IMR-90 (cell line): ENCODE measurements around the gene ZCWPW1. TPM values are rescaled to one million over a fixed set of nuclear protein-coding genes. Genes with fewer than 3 reads are reported as not detected.

Experiments
- ATAC-seq: fragments of 200-7000 bp; cut with Tn5 transposase; 2 replicates; pipeline ENCODE4 v1.9.1; 2020; ENCODE audit warnings: low read depth, mild to moderate bottlenecking, moderate library complexity
- BruUV-seq: library from RNA; stranded (reverse); fragments of 400-500 nt; replicated peaks from 2 replicates; lab custom pipeline; 2021; lab: Mats Ljungman, UMichigan
- CTCF ChIA-PET: fragments of 300-600 bp; formaldehyde crosslinking; extraction: SDS; loops from one replicate; lab custom pipeline; 2021; ENCODE audit warnings: antibody characterized with exemption; lab: Yijun Ruan, JAX
- POLR2A ChIA-PET: fragments of 300-600 bp; sonication (Branson Sonifier 250); formaldehyde crosslinking; loops from one replicate; lab custom pipeline; 2022; ENCODE audit warnings: antibody characterized with exemption; ENCODE audit not compliant: unreplicated experiment; lab: Charles Lee
- DNase-seq: peaks from one replicate; pipeline ENCODE4 v3.0.0; 2013
- H2AFZ ChIP-seq: replicated peaks from 2 replicates; pipeline ENCODE3; 2013; ENCODE audit warnings: low read length, mild to moderate bottlenecking; ENCODE audit not compliant: poor library complexity
- H2AK5ac ChIP-seq: 2 replicates; pipeline ENCODE4 v1.6.1; 2013; ENCODE audit warnings: low read depth, low read length, inconsistent platforms
- H2AK9ac ChIP-seq: replicated peaks from 2 replicates; pipeline ENCODE3; 2013; ENCODE audit warnings: mild to moderate bottlenecking, low read depth, low read length, moderate library complexity; ENCODE audit not compliant: poor library complexity
- H2BK120ac ChIP-seq: 2 replicates; pipeline ENCODE4 v1.6.1; 2013; ENCODE audit warnings: low read depth, low read length, inconsistent platforms
- H2BK15ac ChIP-seq: 3 replicates; pipeline ENCODE4 v1.6.1; 2013; ENCODE audit warnings: low read depth, low read length, inconsistent platforms
- H2BK20ac ChIP-seq: 2 replicates; pipeline ENCODE4 v1.6.1; 2013; ENCODE audit warnings: low read depth, mild to moderate bottlenecking, inconsistent platforms, low read length, moderate library complexity
- H2BK5ac ChIP-seq: 2 replicates; pipeline ENCODE4 v1.6.1; 2013; ENCODE audit warnings: mild to moderate bottlenecking, low read depth, low read length, inconsistent platforms; ENCODE audit not compliant: poor library complexity, severe bottlenecking
- H3K14ac ChIP-seq: replicated peaks from 2 replicates; pipeline ENCODE4 v1.6.1; 2013; ENCODE audit warnings: low read depth, low read length, inconsistent platforms
- H3K18ac ChIP-seq: 2 replicates; pipeline ENCODE4 v1.6.1; 2013; ENCODE audit warnings: low read depth, low read length, control low read depth
- H3K23ac ChIP-seq: 2 replicates; pipeline ENCODE4 v1.6.1; 2013; ENCODE audit warnings: low read depth, low read length, inconsistent platforms
- H3K27ac ChIP-seq: 2 replicates; pipeline ENCODE4 v1.5.1; 2013; ENCODE audit warnings: mild to moderate bottlenecking, control low read depth, low read length; ENCODE audit not compliant: insufficient read depth
- H3K27me3 ChIP-seq: 2 replicates; pipeline ENCODE4 v1.6.1; 2013; ENCODE audit warnings: low read length; ENCODE audit not compliant: control insufficient read depth, insufficient read depth
- H3K36me3 ChIP-seq: 2 replicates; pipeline ENCODE4 v1.6.1; 2013; ENCODE audit warnings: low read length, mixed read lengths; ENCODE audit not compliant: control insufficient read depth, insufficient read depth
- H3K4ac ChIP-seq: 2 replicates; pipeline ENCODE4 v1.6.1; 2013; ENCODE audit warnings: low read depth, low read length, inconsistent platforms
- H3K4me1 ChIP-seq: 2 replicates; pipeline ENCODE4 v1.6.1; 2013; ENCODE audit warnings: low read length, mixed read lengths; ENCODE audit not compliant: control insufficient read depth, insufficient read depth
- H3K4me2 ChIP-seq: 2 replicates; pipeline ENCODE4 v1.6.1; 2013; ENCODE audit warnings: low read depth, mild to moderate bottlenecking, control low read depth, low read length, moderate library complexity
- H3K4me3 ChIP-seq: 2 replicates; pipeline ENCODE4 v1.5.1; 2013; ENCODE audit warnings: low read depth, mild to moderate bottlenecking, control low read depth, low read length, moderate library complexity; ENCODE audit not compliant: insufficient read depth
- H3K56ac ChIP-seq: 2 replicates; pipeline ENCODE4 v1.6.1; 2013; ENCODE audit warnings: low read length, inconsistent platforms; ENCODE audit not compliant: insufficient read depth; ENCODE audit errors: extremely low read depth
- H3K79me1 ChIP-seq, 2 experiments: 2 replicates each; pipeline ENCODE4 v1.6.1; 2013; ENCODE audit warnings: low read length in 2 of 2, inconsistent platforms in 1 of 2, low read depth in 1 of 2
- H3K9ac ChIP-seq: 2 replicates; pipeline ENCODE4 v1.6.1; 2013; ENCODE audit warnings: low read depth, low read length, control low read depth
- H3K9me1 ChIP-seq: 2 replicates; pipeline ENCODE4 v1.6.1; 2013; ENCODE audit warnings: low read length, inconsistent platforms; ENCODE audit not compliant: insufficient read depth
- H3K9me3 ChIP-seq: 2 replicates; pipeline ENCODE4 v1.6.1; 2013; ENCODE audit warnings: low read length; ENCODE audit not compliant: control insufficient read depth, insufficient read depth
- H4K20me1 ChIP-seq: 2 replicates; pipeline ENCODE4 v1.6.1; 2013; ENCODE audit warnings: low read length, inconsistent platforms; ENCODE audit not compliant: insufficient read depth
- H4K5ac ChIP-seq: 2 replicates; pipeline ENCODE4 v1.6.1; 2013; ENCODE audit warnings: mild to moderate bottlenecking, low read depth, low read length, control low read depth
- H4K8ac ChIP-seq, 2 experiments: 2 replicates each; pipeline ENCODE4 v1.6.1; 2013; ENCODE audit warnings: low read depth in 2 of 2, low read length in 2 of 2, control low read depth in 1 of 2, inconsistent platforms in 1 of 2
- H4K91ac ChIP-seq: 2 replicates; pipeline ENCODE4 v1.6.1; 2013; ENCODE audit warnings: low read depth, low read length, inconsistent platforms; ENCODE audit not compliant: insufficient read depth
- CEBPB ChIP-seq: IDR thresholded peaks from 2 replicates; pipeline ENCODE4 v1.6.1; 2012; ENCODE audit warnings: low read depth, low read length, improper control_type of control experiment
- CHD1 ChIP-seq: IDR thresholded peaks from 2 replicates; pipeline ENCODE4 v1.6.1; 2012; ENCODE audit warnings: low read depth, low read length, improper control_type of control experiment
- CTCF ChIP-seq: conservative IDR thresholded peaks from 2 replicates; pipeline ENCODE4 v1.5.1; 2012; ENCODE audit warnings: mild to moderate bottlenecking, low read depth, low read length, improper control_type of control experiment
- ELK1 ChIP-seq: fragments of 150-350 bp; IDR thresholded peaks from 2 replicates; pipeline ENCODE4 v1.6.1; 2016; ENCODE audit warnings: low read depth, mild to moderate bottlenecking, low read length, moderate library complexity, borderline replicate concordance
- FOS ChIP-seq: fragments of 150-350 bp; IDR thresholded peaks from 2 replicates; pipeline ENCODE4 v1.6.1; 2016; ENCODE audit warnings: low read depth, low read length
- MXI1 ChIP-seq: IDR thresholded peaks from 2 replicates; pipeline ENCODE4 v1.6.1; 2012; ENCODE audit warnings: low read depth, mild to moderate bottlenecking, low read length, moderate library complexity, borderline replicate concordance
- NFE2L2 ChIP-seq: fragments of 150-350 bp; IDR thresholded peaks from 2 replicates; pipeline ENCODE4 v1.6.1; 2016; ENCODE audit warnings: low read depth, mild to moderate bottlenecking, low read length
- POLR2A ChIP-seq: IDR thresholded peaks from 2 replicates; pipeline ENCODE4 v1.6.1; 2012; ENCODE audit warnings: mild to moderate bottlenecking, low read depth, low read length
- RCOR1 ChIP-seq: IDR thresholded peaks from 2 replicates; pipeline ENCODE4 v1.6.1; 2012; ENCODE audit warnings: mild to moderate bottlenecking, low read length, improper control_type of control experiment; ENCODE audit not compliant: insufficient replicate concordance
- SMC3 ChIP-seq: fragments of 150-350 bp; IDR thresholded peaks from 2 replicates; pipeline ENCODE4 v1.6.1; 2016; ENCODE audit warnings: low read depth, mild to moderate bottlenecking, antibody characterized with exemption, low read length, moderate library complexity
- USF2 ChIP-seq: fragments of 150-350 bp; IDR thresholded peaks from 2 replicates; pipeline ENCODE4 v1.6.1; 2017; ENCODE audit warnings: mild to moderate bottlenecking, antibody characterized with exemption, low read length, low read depth
- WGBS, 2 experiments: methylation state at CpG; one replicate each; pipeline versions ENCODE4 v1.1.5 to v1.1.7; 2013; ENCODE audit warnings: missing lambda C conversion rate in 2 of 2; ENCODE audit not compliant: insufficient read length in 1 of 2; ENCODE audit errors: extremely low coverage in 2 of 2; 5-methylcytosine and 5-hydroxymethylcytosine counted together
- dilution Hi-C: fragments of 300-500 bp; cut with HindIII; formaldehyde crosslinking; loops from one replicate; pipeline ENCODE4 v1.14.3; 2018; ENCODE audit warnings: low sequenced_read_pairs; ENCODE audit not compliant: unreplicated experiment
- in situ Hi-C: fragments of 300-500 bp; cut with MboI; formaldehyde crosslinking; loops from 3 replicates; pipeline ENCODE4 v1.14.3; 2019; ENCODE audit warnings: low sequenced_read_pairs, inconsistent platforms, mixed read lengths
- intact Hi-C: fragments of 100-400 bp; cut with micrococcal nuclease; formaldehyde crosslinking; loops from 2 replicates; pipeline ENCODE4 v1.10.0; 2022
- polyA plus RNA-seq, 3 experiments: library from polyadenylated mRNA; depleted of rRNA; stranded (reverse); fragments of >200 nt; gene quantifications; 2 replicates each; pipeline ENCODE4 v1.2.3, GENCODE V29; 2012; ENCODE audit warnings: low replicate concordance in 1 of 3
- total RNA-seq: library from RNA; depleted of rRNA; stranded (reverse); fragments of >200 nt; gene quantifications from 2 replicates; pipeline ENCODE4 v1.2.3, GENCODE V29; 2012

The ZCWPW1 gene
- total and polyA plus RNA-seq, 2 of the 4 experiments (the other 2 are of a cell fraction) = 0.72 to 1.3 TPM

DNA sequence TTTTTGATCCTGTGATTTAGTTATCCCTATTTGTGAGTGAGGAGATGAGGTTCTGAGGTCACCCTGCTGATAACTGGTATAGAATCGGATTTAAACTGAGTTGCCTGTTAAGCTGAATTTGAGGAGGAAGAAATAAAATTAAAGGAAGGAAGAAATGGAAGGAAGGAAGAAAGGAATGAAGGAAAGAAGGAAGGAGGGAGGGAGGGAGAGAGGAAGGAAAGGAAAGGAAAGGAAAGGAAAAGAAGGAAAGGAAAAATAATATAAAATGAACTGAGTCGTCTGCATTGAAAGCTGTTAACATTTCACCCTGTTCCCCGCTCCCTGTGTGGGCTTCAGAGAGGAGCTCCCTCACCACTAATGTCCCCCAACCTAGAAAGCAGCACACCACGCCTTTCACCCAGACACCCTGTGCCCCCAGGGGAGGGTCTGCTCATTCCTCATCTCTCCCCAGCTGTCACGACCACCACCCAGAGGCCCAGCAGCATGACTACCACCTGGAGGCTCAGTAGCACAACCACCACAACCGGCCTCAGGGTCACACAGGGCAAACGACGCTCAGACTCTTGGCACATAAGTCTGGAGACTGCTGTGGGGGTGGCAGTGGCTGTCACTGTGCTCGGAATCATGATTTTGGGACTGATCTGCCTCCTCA lies 38.9 kb downstream of the ZCWPW1 start:
- Histone ChIP-seq H4K20me1 (no peaks in the 10 kb centered on the region), H3K4me3 (no peak overlapping the region), H3K9me3 (peaks cover 4% of the 10 kb centered on the region), H2AFZ (peak overlapping the region; percentile 24), H2BK120ac (no peak overlapping the region), H4K91ac (no peak overlapping the region), H3K27me3 (peaks cover 36% of the 10 kb centered on the region), H2AK9ac (no peak overlapping the region), H2AK5ac (no peak overlapping the region), H2BK5ac (no peak overlapping the region), H3K18ac (no peak overlapping the region), H3K14ac (no peak overlapping the region), H4K8ac (no peak overlapping the region), H3K79me1 (no peaks in the 10 kb centered on the region), H4K5ac (no peak overlapping the region), H3K36me3 (no peaks in the 10 kb centered on the region), H3K23ac (no peak overlapping the region), H2BK20ac (no peak overlapping the region), H3K4me2 (no peak overlapping the region), H3K4me1 (no peaks in the 10 kb centered on the region), H3K9ac (no peak overlapping the region), H2BK15ac (no peak overlapping the region), H3K56ac (no peak overlapping the region), H3K27ac (no peak overlapping the region), H3K4ac (no peak overlapping the region), H3K9me1 (peaks cover 3% of the 10 kb centered on the region; the same call in 1 of the 2 replicates)
- ATAC-seq (no peak), DNase-seq (no peak)
- TF ChIP-seq CHD1 = no peak
- TF ChIP-seq SMC3 = no peak
- no peak for TF ChIP-seq CTCF
- no peak for TF ChIP-seq RCOR1
- TF ChIP-seq MXI1 = no peak
- TF ChIP-seq USF2 = no peak
- TF ChIP-seq ELK1 = no peak
- TF ChIP-seq FOS = no peak
- no peak for TF ChIP-seq POLR2A
- TF ChIP-seq NFE2L2 = no peak
- no peak for TF ChIP-seq CEBPB
- BruUV-seq = no TSS peak
- CTCF ChIA-PET = no interaction called here
- 42% methylated on average over 2 of the region's 9 CpGs; no CpG with 5 or more reads in 1 of the 2 experiments for WGBS, 2 experiments
- dilution Hi-C loops (no loop called here), intact Hi-C loops (no loop called here), in situ Hi-C loops (no loop called here)
- POLR2A ChIA-PET = no interaction called here
